HG03108 (cell line): Measurements from ENCODE around the gene FAM124A.

Experiments
- ATAC-seq: cut with Tn5 transposase; IDR thresholded peaks from one replicate; pipeline ENCODE4 v1.9.1; 2021; ENCODE audit warnings: moderate library complexity; ENCODE audit not compliant: unreplicated experiment

FAM124A gene

DNA sequence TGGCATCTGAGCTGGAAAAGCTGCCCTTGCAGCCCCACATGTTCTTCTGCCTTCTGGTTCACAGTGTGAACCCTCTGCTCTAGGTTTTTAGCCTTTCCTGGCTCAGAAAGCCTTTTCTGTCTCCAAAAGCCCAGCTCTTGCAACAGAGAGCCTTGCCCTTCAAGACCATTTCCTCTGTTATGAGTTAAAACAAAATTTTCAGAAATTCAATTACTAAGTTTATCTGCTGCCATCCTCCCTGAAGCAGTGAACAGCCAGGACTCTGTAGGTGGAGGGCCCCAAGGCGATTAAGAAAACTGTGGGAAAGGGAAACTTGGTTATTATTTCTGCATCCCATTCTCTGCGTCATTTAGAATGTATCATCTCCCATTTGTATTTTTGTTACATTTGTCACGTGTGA lies 18.8 kb downstream of the FAM124A start:
- ATAC-seq, result no peak

DNA sequence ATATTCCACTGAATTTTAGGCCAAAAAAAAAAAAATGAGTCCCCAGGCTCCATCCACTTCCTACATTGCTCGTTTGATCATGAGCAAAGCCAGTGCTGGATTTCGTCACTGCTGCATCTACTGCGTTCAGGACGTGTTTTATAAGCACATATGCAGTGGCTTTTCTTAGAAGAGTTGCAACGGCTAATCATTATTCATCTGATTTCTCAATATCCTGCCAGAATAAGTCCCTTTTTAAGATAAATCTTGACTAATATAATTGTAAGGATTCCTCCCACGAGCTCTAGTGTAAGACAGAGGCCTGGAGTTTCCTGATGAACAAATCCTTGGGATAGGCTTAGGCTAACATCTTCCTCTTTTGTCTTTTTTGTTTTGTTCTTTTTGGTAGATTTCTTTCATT lies 19.5 kb downstream of the FAM124A start:
- ATAC-seq, result no peak

DNA sequence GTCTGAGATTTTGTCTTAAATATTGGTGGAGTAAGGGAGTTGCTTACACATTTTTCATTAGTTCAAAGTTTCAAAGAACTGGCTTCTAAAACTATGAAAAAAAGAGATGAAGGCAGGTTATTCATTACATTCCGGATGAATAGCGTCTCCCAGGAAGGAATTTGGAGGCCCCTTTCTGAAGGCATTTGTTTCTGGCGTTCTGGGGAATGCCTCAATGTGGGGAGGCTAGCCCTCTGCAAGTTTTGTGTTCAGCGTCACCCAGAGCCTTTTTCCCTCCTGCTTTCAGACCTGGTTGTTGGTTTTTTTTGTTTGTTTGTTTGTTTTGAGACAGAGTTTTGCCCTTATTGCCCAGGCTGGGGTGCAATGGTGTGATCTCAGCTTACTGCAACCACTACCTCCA lies 21.0 kb downstream of the FAM124A start:
- no peak for ATAC-seq

DNA sequence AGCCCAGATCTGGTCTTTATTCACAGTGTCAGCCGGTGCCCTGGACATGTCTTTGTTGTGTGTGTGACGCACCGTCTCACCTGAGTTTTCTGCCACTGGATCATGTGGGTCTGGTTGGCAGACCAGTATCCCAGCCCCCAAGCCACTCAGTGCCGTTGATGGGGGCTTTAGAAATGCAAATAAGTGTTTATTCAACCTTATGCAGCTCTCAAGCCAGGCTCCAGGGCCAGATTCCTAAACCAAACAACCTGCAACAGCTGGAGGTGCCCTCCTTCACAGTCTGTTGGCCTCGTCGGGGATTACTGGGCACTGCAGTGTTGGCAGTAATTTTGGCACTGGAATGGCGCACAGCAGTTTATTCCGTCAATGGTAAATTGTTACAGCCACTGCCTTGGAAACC lies 21.6 kb downstream of the FAM124A start:
- ATAC-seq, result no peak

DNA sequence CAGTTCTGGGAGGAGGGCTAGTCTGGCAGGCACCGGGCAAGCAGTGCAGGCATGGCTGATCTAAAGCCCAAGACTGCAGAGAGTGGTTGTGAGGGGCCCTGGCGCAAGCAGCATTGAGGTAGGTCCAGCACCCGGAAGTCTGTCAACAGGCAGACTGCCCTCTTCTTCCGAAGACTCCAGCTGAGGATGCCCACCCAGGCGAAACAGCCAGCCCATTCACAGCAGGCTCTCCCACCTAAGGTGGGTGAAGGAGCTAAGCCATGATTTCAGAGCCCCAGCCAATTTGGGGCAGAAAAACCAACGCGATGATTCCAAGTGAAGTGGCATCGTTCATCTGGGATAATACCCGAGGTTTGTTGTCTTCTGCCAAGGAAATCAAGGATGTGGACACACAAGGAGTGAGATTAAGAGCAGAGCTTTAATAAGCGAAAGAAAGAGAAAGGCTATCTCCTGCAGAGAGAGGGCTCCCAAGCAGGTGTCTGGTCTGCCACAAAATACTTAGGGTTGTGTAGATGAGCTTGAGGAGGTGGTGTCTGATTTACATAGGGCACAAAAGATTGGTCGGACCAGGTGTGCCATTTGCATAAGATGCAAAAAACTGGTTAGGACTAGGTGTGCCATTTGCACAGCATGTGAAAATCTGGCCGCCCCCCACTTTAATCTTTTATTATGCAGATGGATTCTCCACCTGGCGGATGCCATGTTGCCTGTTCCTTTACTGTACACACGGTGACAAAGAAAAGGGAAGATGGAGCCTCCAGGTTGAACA lies 22.6 kb downstream of the FAM124A start:
- ATAC-seq, result no peak

DNA sequence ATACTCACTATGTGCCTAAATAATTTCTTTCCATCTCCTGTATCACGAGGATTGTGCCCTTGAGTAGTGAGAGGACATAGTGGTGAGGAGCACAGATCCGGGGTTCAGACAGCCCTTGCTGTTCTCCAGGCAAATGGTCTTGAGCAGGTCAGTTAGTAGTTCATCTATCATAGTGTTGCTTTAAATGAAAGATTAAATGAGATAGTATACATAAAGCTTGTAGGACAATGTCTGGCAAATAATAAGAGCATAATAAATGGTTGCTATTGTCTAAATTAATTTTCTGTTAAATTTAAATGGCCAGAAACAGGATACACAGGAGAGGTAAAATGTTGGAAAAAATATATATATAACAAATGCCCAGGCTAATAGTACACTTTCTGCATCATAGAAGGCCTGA lies 23.4 kb downstream of the FAM124A start:
- no peak for ATAC-seq

DNA sequence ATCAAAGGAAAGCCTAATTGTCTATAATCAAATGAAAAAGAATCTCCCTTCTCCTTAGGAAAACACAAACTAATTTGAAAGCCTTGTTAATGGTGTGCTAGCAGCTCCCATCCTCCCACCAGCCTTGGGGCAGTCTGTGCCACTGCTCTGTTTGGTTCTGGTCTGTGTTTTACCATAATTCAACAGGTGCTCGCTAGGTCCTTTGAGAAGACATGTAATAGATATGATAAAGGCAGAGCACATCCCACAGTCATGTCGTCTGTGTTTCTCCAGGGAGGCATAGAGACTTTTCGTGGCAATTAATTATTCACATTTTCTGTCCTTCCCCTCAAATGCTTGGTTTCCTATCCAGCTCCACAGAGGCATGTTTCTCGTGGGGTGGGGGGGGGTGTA lies 23.8 kb downstream of the FAM124A start:
- no peak for ATAC-seq

DNA sequence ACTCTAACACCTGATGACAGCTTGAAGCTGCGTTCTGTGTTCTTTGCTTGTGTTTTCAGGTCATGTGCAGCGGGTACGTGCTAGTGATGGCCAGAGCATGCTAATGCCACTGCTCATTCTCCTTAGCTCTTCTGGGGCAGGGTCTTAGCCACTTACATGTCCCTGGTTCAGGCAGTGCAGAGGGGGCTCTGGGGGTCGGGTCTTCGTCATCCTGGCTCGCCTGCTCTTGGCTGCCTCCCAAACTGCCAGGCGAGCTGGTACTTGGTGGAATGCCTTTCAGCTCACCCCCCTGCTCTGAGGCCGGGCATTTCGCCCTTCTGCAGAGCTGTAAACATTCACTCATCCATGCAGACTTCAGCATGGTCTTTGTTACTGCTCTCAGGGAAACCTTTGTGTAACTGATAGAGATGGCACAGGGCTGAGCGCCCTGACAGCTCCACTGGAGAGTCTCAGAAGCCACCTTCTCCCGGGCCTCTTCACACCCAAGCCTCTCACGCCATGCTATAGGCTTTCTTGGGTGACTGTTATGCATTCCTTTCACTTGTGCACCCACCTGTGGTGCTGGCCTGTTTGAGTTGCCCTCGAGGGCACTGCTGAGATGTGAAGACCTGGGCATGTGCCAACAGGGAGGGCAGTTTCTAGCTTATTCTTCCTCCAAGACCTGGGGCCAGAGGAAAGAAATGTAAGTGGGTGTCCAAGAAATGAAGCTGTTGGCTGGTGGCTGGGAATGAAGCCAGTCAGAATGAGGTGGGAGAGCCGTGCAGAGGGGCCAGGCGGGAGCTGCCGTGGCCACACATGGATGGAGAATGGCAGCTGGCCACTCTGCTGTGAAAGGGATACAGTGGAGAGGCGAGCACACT lies 24.4 kb downstream of the FAM124A start:
- ATAC-seq, result no peak

DNA sequence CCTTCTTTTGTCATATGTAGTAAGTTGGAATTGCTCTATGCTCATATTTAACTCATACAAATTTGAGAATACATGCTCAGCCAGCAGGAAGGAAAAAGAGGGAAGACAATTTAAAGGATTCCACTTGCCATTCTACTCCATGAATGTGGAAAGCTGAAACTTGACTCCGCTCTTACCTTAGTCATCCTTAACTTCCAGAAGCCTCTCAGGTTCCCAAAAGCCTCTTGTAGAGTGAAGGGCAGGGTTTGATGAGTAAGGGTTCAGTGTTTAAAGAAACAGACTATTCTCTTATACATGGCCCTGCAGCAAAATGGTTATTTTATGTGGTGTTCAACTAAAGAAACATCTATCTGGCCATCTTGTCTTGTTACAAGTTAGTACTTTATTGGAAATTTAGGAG lies 27.1 kb downstream of the FAM124A start:
- ATAC-seq, result no peak

DNA sequence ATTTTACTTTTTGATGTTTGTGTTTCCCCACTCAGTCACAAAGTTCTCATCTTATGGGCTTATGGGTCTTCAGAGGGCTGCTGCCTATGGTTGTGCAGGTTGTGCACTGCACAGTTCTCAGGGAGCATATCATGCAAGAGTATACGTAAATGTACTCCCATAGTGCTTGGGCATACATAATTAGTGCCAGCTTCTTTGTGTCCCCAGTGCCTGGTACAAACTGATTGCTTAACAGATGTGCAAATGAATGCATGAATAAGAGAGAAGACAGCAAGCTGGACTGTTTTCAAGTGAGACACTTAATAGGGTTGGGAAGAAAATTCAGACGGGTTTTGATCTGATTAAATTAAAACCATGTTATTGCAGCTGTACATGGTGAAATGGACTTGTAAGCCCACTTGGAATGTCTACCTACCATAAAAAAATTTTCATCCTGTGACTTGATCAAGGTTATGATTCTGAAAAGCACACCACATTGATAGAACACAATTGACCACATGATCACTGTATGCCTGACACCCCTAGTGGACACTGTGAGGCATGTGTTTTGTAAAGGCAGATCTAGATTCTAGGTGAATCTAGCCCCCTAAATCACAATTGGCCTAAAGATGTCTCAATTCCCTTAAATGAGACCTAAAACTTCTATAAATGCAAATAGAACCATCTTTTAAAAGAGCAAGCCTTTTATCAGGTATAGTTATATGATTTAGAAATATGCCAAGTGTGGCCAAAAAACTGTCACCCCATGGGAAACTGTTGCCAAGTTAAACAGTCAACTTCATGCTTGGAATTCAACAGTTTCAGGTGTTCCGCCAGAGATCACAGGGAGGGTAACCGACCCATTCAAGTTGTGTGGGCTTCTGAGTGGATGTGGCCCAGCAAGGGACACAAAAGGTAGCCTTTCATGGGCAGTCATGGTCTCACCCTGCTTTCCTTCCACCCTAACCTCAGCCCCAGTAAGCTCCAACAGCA lies 27.9 kb downstream of the FAM124A start:
- ATAC-seq, result no peak

DNA sequence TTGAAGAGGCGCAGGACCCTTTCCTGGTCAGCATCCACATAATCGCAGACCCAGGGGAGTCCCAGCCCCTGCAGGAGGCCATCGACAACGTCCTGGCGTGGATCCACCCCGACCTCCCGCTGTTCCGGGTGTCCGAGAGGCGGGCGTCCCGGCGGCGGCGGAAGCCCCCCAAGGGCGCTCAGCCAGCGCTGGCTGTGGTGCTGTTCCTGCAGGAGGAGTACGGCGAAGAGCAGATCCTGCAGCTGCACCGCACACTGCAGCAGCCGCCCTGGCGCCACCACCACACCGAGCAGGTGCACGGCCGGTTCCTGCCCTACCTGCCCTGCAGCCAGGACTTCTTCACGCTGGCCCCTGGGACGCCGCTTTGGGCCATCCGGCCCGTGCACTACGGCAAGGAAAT lies 29.3 kb downstream of the FAM124A start:
- ATAC-seq, result no peak

DNA sequence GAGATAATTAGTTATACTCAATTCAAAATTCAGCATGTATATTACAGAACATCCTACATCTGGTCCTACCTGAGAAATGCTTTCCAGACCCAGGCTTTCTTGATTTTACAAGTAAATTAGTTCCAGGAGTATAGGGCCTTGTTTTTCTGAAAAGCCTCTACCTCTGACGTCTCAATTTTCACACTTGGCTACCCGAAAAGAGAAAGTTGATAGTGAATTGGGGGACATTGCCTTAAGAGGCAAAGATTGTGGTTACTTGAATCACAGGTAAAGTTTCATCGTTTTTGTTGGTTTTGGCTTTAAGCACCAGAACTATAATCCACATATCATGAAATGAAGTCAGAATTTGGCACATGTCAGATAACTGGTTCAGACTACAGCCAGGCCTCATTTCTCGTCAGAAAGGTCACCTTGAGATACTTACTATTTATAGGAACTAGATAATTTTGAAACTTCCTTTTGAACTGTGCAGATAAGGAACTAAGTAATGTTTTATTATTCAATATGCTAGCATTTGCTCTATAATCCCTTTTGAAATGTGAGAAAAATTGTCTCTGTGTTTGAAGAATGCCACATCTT lies 30.8 kb downstream of the FAM124A start:
- ATAC-seq, result no peak

DNA sequence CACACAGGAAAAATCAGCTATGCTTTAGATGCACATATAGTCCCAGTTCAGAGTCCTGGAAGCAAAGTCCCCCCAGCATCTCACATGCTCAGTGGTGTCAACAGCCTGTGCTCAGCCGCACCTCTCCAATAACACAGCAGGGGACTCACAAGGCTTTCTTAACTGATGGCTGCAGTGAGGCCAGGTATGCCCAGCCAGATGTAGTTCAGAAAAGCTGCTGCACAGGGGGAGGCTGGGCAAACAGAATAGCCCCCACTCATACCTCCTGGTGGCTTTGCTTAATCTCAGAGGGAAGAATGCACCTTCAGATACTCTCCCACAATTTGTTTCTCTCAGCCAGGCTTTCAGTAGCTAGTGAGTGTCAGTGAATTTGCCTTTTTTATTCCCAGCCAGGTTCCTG lies 33.4 kb downstream of the FAM124A start:
- ATAC-seq, result no peak

DNA sequence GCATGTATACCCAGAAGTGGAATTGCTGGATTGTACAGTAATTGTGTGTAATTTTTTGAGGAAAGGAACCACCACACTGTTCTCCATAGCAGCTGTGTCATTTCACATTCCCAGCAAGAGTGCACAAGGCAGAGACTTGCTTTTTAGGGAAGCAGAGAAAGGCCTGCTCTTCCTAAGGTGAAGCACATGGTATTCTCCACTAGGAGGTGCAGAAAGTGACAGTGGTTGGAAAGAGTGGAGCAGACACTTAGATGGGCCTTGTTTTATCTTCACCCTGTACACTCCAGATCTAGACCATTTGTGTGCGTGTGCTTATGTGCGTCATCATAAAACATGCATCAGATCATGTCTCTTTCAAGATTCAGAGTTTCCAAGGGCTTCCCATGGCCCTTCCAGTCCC lies 35.0 kb downstream of the FAM124A start:
- no peak for ATAC-seq

DNA sequence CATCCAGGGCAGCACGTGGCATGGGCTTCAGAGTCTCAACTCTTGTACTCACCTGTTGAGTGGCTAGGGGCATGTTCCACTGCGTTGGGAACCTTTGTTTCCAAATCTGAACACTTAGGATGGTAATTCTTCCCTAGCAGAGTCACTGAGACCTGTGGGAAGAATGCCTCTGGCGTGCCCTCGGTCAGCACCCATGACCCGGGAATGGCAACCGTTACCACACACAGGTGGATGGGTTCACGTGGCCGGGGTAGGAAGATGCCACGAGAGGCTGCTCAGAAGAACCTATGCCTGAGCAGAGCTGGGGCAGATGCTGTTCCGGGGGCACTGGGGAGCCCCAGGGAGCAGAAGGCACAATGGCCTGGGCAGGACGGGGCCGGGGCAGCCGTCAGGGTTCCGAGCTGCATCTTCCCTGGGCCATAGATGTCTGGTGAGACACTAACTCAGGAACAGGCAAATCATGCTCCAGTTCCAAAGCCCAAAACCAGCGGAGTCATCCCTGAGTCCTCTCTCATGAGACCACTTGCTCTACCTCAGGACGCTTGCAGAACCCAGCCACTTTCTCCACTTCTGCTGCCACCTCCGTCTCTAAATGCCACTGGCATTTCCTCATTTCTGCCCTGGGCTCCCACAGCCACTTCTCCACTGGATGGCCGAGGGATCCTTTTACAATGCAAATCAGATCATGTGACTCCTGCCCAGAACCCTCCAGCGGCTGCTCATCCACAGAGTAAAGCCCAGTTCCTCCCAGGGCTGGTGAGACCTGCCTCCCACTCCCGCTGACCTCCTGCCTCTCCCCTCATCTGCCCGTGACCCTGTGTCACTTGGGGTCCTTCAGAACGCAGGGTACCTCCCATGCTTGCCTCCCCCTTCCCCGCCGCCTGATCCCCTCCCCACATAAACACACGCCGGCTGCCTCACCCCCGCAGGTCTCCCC lies 36.7 kb downstream of the FAM124A start:
- no peak for ATAC-seq

DNA sequence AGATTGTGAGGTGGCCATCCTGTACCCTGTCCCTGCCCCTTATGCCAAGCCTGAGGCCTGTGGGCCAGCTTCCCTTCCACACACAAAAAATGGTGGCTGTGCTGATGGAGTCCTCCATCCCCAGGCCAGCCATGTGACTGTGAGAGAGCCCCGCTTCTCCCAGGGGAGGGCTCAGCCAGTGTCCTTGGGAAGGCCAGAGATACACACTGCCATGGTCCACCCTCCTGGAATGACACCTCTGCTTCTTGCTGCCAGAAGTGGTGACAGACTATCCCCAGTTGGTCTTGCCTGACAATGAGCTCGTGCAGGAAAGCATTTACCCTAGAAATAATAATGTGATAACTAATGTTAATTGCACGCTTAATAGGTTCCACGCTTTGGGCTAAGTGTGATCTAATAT lies 38.0 kb downstream of the FAM124A start:
- ATAC-seq, result no peak

DNA sequence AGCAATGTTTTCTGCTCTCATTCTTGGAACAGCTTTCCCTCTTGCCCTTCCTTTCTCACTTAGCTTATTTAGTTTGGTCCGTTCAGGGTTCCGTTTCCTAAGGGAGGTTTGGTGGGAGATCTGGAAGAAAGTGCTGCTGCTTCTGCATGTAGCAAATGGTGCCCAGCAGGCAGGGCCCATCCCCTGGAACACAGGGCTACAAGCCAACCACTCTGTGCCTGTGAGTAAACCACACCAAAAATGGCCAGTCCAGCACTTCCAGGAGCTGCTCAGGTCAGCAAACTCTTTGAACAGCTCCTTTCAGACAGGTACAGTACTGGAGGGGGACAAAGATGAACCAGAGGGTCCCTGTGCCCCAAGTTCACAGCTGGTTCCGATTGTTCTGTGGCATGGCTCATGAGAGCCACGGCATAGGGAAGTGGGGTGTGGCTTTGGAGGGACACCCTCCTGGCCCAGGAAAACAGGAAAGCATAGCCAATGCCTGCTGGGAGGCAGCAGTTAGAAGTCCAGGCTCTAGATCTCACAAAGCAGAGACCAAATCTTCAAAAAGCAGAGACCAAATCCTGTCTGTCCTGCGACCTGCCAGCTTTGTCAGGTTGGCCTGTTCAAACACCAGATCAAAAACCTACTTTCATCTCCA lies 39.5 kb downstream of the FAM124A start:
- no peak for ATAC-seq

DNA sequence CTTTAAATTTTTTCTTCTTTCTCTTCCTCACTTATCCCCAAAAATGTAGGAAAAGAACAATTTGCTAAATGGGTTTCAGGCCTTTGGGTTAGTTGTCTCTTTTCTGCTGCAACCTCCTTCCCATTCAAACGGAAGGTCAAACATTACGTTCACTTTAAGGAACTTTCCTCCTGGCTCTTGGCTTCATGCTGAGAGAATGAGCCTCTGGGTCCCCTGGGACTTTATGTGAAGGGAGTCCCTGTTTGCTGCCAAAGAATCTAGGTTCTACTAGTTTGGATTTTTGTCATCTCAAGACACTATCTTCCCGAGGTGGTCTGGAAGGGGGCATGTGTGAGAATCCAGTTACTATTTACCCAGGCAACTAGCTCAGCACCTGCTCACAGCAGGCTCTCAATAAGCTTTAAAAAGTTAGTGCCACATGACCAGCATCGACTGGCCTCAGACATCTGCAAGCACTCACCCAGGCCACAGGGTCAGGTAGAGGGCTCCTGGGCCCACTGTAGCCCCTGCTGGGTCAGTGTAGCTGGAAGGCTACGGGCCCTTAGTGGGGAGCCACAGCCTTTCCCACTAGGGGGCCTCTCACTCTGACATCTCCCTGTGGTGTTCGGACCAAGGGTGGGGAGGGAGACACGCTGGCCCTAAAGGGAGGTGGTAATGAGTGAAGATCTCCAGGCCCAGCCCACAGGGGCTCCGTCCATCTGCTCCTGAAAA lies 40.5 kb downstream of the FAM124A start:
- ATAC-seq, result no peak

DNA sequence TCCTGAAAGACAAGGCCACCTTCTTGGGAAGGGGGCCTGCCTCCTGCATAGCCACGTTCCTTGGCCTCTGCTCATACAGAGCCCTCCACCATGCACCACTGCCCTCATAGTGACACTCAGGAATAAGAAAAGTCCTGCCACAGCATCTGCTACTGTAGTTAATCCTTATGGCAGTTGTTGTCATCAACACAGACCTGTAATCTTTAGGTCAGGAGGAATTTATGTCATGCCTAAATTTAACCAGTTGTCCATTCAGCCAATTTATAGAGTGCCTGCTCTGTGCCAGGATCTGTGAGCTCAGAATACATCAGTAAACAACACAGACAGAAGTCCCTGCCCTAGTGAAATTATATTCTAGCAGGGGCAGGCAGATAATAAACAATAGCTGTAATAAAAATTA lies 44.4 kb downstream of the FAM124A start:
- ATAC-seq, result no peak
